NCI-H1092 (cell line): ENCODE results near the gene COL9A2.
"Not testable (repeated sequence)": the region's sequence is repeated elsewhere in the genome, so short reads cannot be mapped to it uniquely, and the experiment has no call there.

Experiments used
- DNase-seq: peaks from one replicate; lab custom pipeline; 2025; lab: John Stamatoyannopoulos, UW

The COL9A2 gene

DNA sequence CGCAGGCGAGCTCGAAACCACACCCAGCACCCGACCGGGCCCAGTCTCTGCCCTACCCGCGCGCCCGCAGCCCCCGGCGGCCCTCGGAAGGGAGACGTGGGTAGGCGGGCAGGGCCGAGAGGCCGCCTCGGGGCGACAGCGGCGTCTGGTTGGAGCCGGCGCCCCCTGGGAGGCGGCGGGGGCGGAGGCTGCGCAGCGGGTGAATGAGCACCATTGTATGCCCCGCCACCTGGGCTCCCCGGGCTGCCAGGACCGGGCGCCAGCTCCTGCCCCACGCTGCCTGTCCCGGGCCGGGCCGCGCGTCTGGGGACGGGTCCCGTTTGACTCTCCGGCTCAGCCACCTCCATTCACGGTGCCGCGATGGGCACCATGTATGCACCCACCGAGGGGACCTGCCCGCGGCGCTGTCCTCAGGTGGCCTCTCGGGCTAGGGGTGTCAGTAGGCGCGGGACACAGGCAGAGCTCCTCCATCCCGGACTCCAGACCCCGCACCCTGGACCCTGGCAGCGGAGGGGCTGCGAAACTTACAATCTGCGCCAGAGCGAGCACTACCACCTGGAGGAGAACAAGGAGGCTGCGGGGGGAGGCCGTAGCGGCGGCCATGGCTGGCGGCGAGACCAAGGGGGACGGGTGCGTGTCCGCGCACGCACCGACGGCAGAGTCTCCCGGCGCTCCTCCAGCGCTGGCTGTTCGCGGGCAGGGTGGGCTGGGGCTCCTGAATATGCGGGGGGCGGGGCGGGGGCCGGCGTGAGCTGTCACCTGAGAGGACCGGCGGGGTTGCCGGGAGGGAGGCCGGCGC is at the start of gene COL9A2:
TSS of gene COL9A2 (minus strand) at position 692 of the 799 bp plus-strand sequence. CDS start at position 603, 89 bp downstream.
- peak; percentile 76 for DNase-seq

- no peak for DNase-seq
Observed at GRCh38 chr1:40363721-40364120, 46.6 kb upstream of the COL9A2 start.

- no peak for DNase-seq
Observed at GRCh38 chr1:40362699-40363098, 45.6 kb upstream of the COL9A2 start.

DNA sequence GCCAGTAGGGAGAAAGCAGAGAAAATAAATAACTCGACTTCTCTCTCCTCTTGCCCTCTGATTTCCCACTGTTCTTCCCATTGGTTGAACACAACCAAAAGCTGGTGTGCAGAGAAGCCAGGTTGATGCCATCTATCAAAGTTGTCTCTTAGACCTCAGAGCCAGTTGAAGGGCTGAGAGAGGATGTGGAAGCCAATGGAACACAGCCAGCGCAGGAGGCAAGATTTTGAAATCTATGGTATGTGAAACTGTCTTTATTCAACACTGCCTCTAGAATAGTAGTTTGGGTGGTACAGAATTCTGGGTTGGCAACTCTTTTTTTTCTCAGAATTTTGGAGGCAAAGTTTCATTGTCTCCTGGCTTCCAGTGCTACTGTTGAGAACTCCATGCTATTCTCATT is 45.1 kb upstream of the COL9A2 start:
- no peak for DNase-seq

- no peak for DNase-seq
Observed at GRCh38 chr1:40361637-40362036, 44.6 kb upstream of the COL9A2 start.

DNA sequence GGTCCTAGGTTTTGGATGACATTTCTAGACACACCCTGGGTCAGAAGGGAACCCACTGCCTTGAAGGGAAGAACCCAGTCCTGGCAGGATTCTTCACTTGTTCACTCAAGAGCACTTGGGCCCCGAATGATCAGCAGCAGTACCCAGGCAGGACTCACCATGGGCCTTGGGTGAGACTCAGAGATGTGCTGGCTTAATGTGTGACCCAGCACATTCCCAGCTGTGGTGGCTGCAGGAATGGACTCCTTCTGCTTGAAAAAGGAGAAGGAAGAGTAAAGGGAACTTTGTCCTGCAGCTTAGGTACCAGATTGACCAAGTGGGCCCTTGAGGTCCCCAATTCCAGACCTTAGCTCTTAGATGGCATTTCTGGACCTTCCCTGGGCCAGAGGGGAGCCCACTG is 44.1 kb upstream of the COL9A2 start:
- DNase-seq, result no peak

- no peak for DNase-seq
Observed at GRCh38 chr1:40360631-40361030, 43.5 kb upstream of the COL9A2 start.

- no peak for DNase-seq
Observed at GRCh38 chr1:40357625-40358024, 40.5 kb upstream of the COL9A2 start.

- DNase-seq, result no peak
Observed at GRCh38 chr1:40353082-40353481, 36.0 kb upstream of the COL9A2 start.

- no peak for DNase-seq
Observed at GRCh38 chr1:40352126-40352525, 35.0 kb upstream of the COL9A2 start.

DNA sequence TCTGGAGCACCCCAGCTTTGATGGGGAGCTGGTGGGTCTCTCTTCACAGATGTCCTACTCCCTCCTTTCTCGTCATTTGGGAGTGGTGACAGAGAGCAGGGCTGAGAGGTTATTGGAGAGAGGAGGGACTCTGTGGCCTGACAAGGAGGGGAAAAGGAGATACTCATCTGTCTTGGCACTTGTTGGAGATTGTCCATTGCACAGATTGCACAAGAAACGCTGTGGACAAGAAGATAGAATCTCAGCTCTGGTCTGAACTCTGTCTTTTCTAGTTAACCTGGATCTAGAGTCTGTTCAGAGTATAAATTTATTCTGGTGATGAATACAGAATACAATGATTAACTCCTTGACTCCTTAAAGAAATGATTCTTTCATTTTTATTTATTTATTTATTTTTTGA is 34.0 kb upstream of the COL9A2 start:
- DNase-seq, result no peak

GRCh38 chr1:40350391-40350790 is 33.3 kb upstream of the COL9A2 start:
- DNase-seq, result no peak

DNA sequence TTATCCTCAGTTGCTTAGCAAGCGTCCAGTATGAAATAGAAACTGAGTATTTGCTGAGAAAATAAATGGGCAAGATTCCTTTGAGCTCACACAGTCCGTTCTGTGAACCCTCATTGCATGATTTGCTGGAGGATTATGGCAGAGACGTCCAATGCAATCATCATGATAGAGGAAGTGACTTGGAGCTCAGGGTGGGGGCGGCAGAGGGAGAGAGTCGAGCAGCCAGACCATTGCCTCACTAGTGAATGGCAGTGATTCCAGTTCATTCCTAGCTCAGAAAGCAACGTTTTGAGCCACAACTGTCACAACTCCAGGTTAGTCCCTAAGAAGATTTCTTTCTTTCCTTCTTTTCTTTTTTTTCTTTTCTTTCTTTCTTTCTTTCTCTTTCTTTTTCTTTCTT is 27.5 kb upstream of the COL9A2 start:
- no peak for DNase-seq

DNA sequence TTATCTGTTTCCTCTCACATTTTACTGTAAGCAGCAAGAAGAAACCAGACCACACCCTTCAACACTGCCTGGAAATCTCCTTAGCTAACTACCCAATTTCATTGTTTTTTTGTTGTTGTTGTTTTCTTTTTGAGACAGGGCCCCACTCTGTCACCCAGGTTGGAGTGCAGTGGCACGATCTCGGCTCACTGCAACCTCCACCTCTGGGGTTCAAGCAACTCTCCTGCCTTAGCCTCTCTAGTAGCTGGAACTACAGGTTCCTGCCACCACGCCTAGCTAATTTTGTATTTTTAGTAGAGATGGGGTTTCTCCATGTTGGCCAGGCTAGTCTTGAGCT is 25.3 kb upstream of the COL9A2 start:
- not testable (repeated sequence) for DNase-seq

DNA sequence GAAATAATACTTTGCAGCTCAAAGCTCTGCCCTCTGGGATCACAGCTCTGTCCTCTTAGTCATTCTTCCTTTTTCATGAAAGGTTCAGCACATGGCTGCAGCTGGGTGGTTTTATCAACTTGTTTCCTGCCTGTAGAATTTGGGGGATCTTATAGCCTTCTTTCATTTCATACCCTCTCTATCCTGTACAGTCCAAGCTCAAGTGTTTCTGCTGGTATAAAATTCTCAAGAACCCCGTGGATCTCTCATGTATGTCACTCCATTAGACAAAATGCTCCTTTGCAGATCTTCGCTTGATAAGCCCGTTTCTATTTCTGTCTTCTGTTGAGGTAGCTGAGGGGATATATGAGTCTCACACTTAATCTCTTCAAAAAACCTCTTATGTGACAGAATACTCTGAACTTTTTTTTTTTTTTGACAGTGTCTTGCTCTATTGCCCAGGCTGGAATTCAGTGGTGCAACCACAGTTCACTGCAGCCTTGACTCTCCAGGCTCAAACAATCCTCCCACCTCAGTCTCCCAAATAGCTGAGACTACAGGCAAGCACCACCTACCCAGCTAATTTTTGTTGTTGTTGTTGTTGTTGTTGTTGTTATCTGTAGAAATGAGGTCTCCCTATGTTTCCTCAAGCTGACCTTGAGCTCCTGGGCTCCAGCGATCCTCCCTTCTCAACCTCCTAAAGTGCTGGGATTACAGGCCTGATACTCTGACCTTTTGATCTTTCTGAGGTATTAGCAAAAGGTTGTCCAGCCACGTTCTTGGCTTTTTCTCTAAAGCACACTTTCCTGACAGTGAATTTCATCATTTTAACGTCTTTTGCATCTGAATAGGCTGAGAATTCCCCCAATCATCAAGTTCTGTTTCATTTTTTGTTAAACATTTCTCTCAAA is 24.6 kb upstream of the COL9A2 start:
- no peak for DNase-seq

- peak; percentile 41 for DNase-seq
Observed at GRCh38 chr1:40339420-40340323, 22.6 kb upstream of the COL9A2 start.

GRCh38 chr1:40338745-40339419 is 21.8 kb upstream of the COL9A2 start:
- DNase-seq, result peak; percentile 95

GRCh38 chr1:40337443-40337842 is 20.4 kb upstream of the COL9A2 start:
- no peak for DNase-seq

DNA sequence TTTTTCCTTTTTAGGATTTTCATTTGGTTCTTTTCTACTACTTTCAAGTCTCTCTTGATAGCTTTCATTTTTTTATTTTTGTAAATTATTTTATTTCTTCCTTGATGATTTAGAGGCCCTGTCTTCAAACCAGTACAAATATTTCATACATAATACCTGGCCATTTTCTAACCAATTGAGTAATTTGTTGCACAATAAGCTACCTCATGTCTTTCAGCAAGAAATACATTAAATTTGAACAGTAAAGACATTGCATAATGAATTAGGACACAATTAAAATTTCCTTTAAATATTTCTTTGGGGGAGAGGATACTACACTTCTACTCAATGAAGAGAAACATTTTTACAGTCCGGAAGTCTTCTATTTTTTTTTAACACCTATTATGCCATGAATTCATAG is 15.6 kb upstream of the COL9A2 start:
- no peak for DNase-seq

GRCh38 chr1:40331403-40331802 is 14.3 kb upstream of the COL9A2 start:
- DNase-seq, result not testable (repeated sequence)

DNA sequence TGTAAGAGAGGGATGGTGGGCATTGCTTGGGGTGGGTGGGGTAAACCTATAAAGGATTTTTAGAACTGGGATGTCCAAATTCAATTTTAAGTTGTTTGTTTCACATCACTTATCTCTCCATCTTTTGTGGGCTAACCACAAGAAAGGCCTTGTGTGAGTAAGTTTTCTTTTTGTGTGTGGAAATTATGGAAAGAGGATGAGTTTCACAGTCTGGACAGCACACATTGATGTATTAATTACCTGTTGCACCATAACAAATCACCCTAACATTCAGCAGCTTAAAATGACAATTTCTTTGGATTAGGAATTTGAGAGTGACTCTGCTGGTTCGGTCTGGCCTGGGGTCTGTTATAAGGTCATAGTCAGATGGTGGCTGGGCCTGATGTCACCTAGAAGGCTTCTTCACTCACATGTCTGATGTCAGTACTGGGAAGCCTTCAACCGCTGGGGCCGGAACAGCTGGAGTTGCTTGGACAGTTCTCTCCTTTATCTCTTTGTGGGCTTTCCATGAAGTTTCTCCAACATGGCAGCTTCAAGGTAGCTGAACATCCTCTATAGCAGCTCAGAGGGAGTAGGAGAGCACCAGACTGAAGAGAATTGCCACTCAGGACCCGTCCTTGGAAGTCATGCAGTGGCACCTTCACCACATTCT is 2.0 kb upstream of the COL9A2 start:
- no peak for DNase-seq
